GM19467 (cell line): ENCODE results near the gene ZMYND8.

Experiments used
- ATAC-seq: cut with Tn5 transposase; IDR thresholded peaks from one replicate; pipeline ENCODE4 v1.9.1; 2021; ENCODE audit warnings: mild to moderate bottlenecking, moderate library complexity; ENCODE audit not compliant: unreplicated experiment

ZMYND8 gene

GRCh38 chr20:47335251-47336128 is 21.0 kb downstream of the ZMYND8 start:
- ATAC-seq = no peak

GRCh38 chr20:47334022-47334551 is 22.4 kb downstream of the ZMYND8 start:
- ATAC-seq = no peak

GRCh38 chr20:47332381-47333206 is 23.9 kb downstream of the ZMYND8 start:
- no peak for ATAC-seq

GRCh38 chr20:47330933-47331708 is 25.4 kb downstream of the ZMYND8 start:
- ATAC-seq = no peak

- no peak for ATAC-seq
Observed at GRCh38 chr20:47330071-47330470, 26.4 kb downstream of the ZMYND8 start.

GRCh38 chr20:47328129-47328528 is 28.4 kb downstream of the ZMYND8 start:
- ATAC-seq = no peak

GRCh38 chr20:47327711-47328110 is 28.8 kb downstream of the ZMYND8 start:
- no peak for ATAC-seq

- ATAC-seq = no peak
Observed at GRCh38 chr20:47326658-47327268, 29.7 kb downstream of the ZMYND8 start.

GRCh38 chr20:47325242-47325641 is 31.3 kb downstream of the ZMYND8 start:
- no peak for ATAC-seq

GRCh38 chr20:47320990-47321805 is 35.3 kb downstream of the ZMYND8 start:
- ATAC-seq = no peak

- no peak for ATAC-seq
Observed at GRCh38 chr20:47319517-47320252, 36.8 kb downstream of the ZMYND8 start.

- ATAC-seq = no peak
Observed at GRCh38 chr20:47318586-47319516, 37.6 kb downstream of the ZMYND8 start.

GRCh38 chr20:47318027-47318585 is 38.4 kb downstream of the ZMYND8 start:
- ATAC-seq = no peak

GRCh38 chr20:47317127-47317895 is 39.2 kb downstream of the ZMYND8 start:
- ATAC-seq = no peak

- ATAC-seq = no peak
Observed at GRCh38 chr20:47316776-47317126, 39.7 kb downstream of the ZMYND8 start.

- no peak for ATAC-seq
Observed at GRCh38 chr20:47315339-47316056, 41.0 kb downstream of the ZMYND8 start.
